Esophagus muscularis mucosa (tissue), 4 donors: ENCODE measurements around the gene ZNF618.

Experiments used
- CTCF ChIP-seq, 3 experiments: fragments of 200-600 bp in 2 of 3; fragments of 450-650 bp in 1 of 3; sonication (generic) in 2 of 3; IDR thresholded peaks; one replicate each; pipeline ENCODE4 v1.5.1; 2017 to 2019; ENCODE audit warnings: antibody characterized with exemption in 3 of 3, mild to moderate bottlenecking in 2 of 3, moderate library complexity in 1 of 3
- EP300 ChIP-seq: sonication (generic); formaldehyde crosslinking; IDR thresholded peaks from one replicate; pipeline ENCODE4 v1.6.1; 2017; ENCODE audit warnings: antibody characterized with exemption
- POLR2A ChIP-seq: fragments of 450-650 bp; IDR thresholded peaks from one replicate; pipeline ENCODE4 v1.6.1; 2017; ENCODE audit warnings: antibody characterized with exemption, moderate library complexity, mild to moderate bottlenecking, low read depth
- POLR2AphosphoS5 ChIP-seq, 2 donors: sonication (generic); formaldehyde crosslinking; IDR thresholded peaks; one replicate each; pipeline ENCODE4 v1.6.1; 2017; ENCODE audit warnings: antibody characterized with exemption in 2 of 2

- no peak for TF ChIP-seq CTCF (IDR thresholded peaks at IDR 0.05)
- no peak for TF ChIP-seq EP300
- no peak for TF ChIP-seq POLR2AphosphoS5 (IDR thresholded peaks at IDR 0.05)
- no peak for TF ChIP-seq POLR2A
Measured at GRCh38 chr9:113851359-113851758, 24.8 kb upstream of the ZNF618 start.
